Measurements from ENCODE around the gene WDR45B.

GRCh38 chr17:82586576-82587233, 61.5 kb downstream of the WDR45B start:
- TF ChIP-seq POLR2A (IDR thresholded peaks at IDR 0.05) (no peak), CTCF (IDR thresholded peaks at IDR 0.05) (no peak)

All from ovary (tissue), 3 donors.